ENCODE results near the gene SDHB.

GRCh38 chr1:17018849-17019248 lies 35.0 kb downstream of the SDHB start:
- TF ChIP-seq, protein P1, sequence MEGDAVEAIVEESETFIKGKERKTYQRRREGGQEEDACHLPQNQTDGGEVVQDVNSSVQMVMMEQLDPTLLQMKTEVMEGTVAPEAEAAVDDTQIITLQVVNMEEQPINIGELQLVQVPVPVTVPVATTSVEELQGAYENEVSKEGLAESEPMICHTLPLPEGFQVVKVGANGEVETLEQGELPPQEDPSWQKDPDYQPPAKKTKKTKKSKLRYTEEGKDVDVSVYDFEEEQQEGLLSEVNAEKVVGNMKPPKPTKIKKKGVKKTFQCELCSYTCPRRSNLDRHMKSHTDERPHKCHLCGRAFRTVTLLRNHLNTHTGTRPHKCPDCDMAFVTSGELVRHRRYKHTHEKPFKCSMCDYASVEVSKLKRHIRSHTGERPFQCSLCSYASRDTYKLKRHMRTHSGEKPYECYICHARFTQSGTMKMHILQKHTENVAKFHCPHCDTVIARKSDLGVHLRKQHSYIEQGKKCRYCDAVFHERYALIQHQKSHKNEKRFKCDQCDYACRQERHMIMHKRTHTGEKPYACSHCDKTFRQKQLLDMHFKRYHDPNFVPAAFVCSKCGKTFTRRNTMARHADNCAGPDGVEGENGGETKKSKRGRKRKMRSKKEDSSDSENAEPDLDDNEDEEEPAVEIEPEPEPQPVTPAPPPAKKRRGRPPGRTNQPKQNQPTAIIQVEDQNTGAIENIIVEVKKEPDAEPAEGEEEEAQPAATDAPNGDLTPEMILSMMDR (IDR thresholded peaks at IDR 0.05), result no peak
- TF ChIP-seq POLR2A (IDR thresholded peaks at IDR 0.05), result no peak

Data from adrenal gland (tissue), 5 donors.